ENCODE data around the gene IL4I1. TPM values are rescaled to one million over a fixed set of nuclear protein-coding genes. Genes with fewer than 3 reads are reported as not detected.

The IL4I1 gene
- total and polyA plus RNA-seq, 2 experiments from 2014 or later = not detected

- H3K4me1 ChIP-seq (ENCODE audit: low read depth) = no peaks in the 10 kb centered on the region
- H3K27me3 ChIP-seq = no peaks in the 10 kb centered on the region
- DNase-seq (ENCODE audit: low read depth in 1 of 2, low spot score in 1 of 2) = no peak
- no peak for TF ChIP-seq CTCF (IDR thresholded peaks at IDR 0.05; ENCODE audit: low read depth, low read length)
- peak overlapping the region; percentile 78 for H3K27ac ChIP-seq
- no peaks in the 10 kb centered on the region for H3K9me3 ChIP-seq (ENCODE audit: low read depth)
- H3K4me3 ChIP-seq = no peak overlapping the region
- peaks cover 8% of the 10 kb centered on the region for H3K36me3 ChIP-seq
Measured at GRCh38 chr19:49913720-49914119, 17.0 kb upstream of the IL4I1 start.

- no peaks in the 10 kb centered on the region for H3K9me3 ChIP-seq (ENCODE audit: low read depth)
- DNase-seq (ENCODE audit: low read depth in 1 of 2, low spot score in 1 of 2) = no peak
- peak overlapping the region; percentile 78 for H3K27ac ChIP-seq
- peaks cover 9% of the 10 kb centered on the region for H3K36me3 ChIP-seq
- no peaks in the 10 kb centered on the region for H3K4me1 ChIP-seq (ENCODE audit: low read depth)
- H3K4me3 ChIP-seq = no peak overlapping the region
- no peak for TF ChIP-seq CTCF (IDR thresholded peaks at IDR 0.05; ENCODE audit: low read depth, low read length)
- no peaks in the 10 kb centered on the region for H3K27me3 ChIP-seq
Measured at GRCh38 chr19:49912965-49913685, 16.4 kb upstream of the IL4I1 start.

GRCh38 chr19:49911381-49912145, 14.9 kb upstream of the IL4I1 start:
- Histone ChIP-seq H3K27ac (no peak overlapping the region), H3K4me3 (no peak overlapping the region), H3K27me3 (no peaks in the 10 kb centered on the region), H3K4me1 (ENCODE audit: low read depth) (no peaks in the 10 kb centered on the region), H3K36me3 (peaks cover 15% of the 10 kb centered on the region), H3K9me3 (ENCODE audit: low read depth) (no peaks in the 10 kb centered on the region)
- TF ChIP-seq CTCF (IDR thresholded peaks at IDR 0.05; ENCODE audit: low read depth, low read length) = no peak
- DNase-seq (ENCODE audit: low read depth in 1 of 2, low spot score in 1 of 2) = peak in 1 of 2 donors; percentile 16

GRCh38 chr19:49910179-49910578, 13.5 kb upstream of the IL4I1 start:
- no peaks in the 10 kb centered on the region for H3K27me3 ChIP-seq
- no peak for TF ChIP-seq CTCF (IDR thresholded peaks at IDR 0.05; ENCODE audit: low read depth, low read length)
- no peak for DNase-seq (ENCODE audit: low read depth in 1 of 2, low spot score in 1 of 2)
- no peaks in the 10 kb centered on the region for H3K9me3 ChIP-seq (ENCODE audit: low read depth)
- no peak overlapping the region for H3K4me3 ChIP-seq
- peaks cover 15% of the 10 kb centered on the region for H3K36me3 ChIP-seq
- no peaks in the 10 kb centered on the region for H3K4me1 ChIP-seq (ENCODE audit: low read depth)
- H3K27ac ChIP-seq = no peak overlapping the region

GRCh38 chr19:49908480-49909420, 12.1 kb upstream of the IL4I1 start:
- no peaks in the 10 kb centered on the region for H3K9me3 ChIP-seq (ENCODE audit: low read depth)
- no peak overlapping the region for H3K4me3 ChIP-seq
- no peaks in the 10 kb centered on the region for H3K4me1 ChIP-seq (ENCODE audit: low read depth)
- no peak for TF ChIP-seq CTCF (IDR thresholded peaks at IDR 0.05; ENCODE audit: low read depth, low read length)
- peaks cover 15% of the 10 kb centered on the region for H3K36me3 ChIP-seq
- no peak overlapping the region for H3K27ac ChIP-seq
- no peak for DNase-seq (ENCODE audit: low read depth in 1 of 2, low spot score in 1 of 2)
- H3K27me3 ChIP-seq = no peaks in the 10 kb centered on the region
